ENCODE data around the gene SMTNL1. TPM values are rescaled to one million over a fixed set of nuclear protein-coding genes. Genes with fewer than 3 reads are reported as not detected.

SMTNL1 gene
- total RNA-seq, 1 donor: not detected

DNA sequence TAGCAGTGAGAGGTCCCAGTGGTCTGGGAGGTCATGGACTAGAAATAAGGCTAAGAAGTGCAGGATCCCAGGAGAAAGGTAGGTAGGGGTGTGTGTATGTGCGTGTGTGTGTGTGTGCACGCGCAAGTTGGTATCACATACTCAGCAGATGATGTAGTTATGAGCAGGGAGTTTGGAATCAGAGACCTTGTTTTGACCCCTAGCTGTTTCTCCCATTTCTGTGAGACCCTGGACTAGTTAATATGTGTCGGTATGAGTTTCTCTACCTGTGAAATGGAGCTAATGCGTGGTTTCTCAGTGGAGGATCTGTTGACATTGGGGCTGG lies 61.4 kb downstream of the SMTNL1 start:
- TF ChIP-seq, protein P1, sequence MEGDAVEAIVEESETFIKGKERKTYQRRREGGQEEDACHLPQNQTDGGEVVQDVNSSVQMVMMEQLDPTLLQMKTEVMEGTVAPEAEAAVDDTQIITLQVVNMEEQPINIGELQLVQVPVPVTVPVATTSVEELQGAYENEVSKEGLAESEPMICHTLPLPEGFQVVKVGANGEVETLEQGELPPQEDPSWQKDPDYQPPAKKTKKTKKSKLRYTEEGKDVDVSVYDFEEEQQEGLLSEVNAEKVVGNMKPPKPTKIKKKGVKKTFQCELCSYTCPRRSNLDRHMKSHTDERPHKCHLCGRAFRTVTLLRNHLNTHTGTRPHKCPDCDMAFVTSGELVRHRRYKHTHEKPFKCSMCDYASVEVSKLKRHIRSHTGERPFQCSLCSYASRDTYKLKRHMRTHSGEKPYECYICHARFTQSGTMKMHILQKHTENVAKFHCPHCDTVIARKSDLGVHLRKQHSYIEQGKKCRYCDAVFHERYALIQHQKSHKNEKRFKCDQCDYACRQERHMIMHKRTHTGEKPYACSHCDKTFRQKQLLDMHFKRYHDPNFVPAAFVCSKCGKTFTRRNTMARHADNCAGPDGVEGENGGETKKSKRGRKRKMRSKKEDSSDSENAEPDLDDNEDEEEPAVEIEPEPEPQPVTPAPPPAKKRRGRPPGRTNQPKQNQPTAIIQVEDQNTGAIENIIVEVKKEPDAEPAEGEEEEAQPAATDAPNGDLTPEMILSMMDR (IDR thresholded peaks at IDR 0.05; ENCODE audit: insufficient read depth, low read depth, low read length): no peak

DNA sequence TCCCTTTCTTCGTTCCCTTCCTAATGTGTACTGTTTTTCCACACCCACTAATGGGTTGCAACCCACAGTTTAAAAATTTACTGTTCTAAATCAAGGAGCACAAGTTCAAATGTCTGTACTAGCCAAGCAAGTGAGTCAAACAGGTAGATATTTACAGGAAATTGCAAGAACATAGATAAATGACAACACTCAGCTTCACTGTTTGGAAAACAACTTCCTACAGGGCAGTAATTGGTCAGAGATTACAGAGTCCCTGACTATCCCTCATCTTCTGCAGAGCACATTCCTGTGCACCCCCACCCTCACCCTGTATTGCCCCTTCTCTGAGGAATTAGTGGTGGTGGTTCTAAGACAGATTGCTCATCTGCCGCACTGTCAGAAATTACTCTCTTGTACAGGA lies 62.0 kb downstream of the SMTNL1 start:
- H3K4me3 ChIP-seq (ENCODE audit: low read depth, low read length): peak overlapping the region; percentile 61
- TF ChIP-seq, protein P1 (IDR thresholded peaks at IDR 0.05; ENCODE audit: insufficient read depth, low read depth, low read length): no peak
- DNase-seq (ENCODE audit: low read depth): peak; percentile 19

More for the DNA sequence above, 61.4 kb downstream of the SMTNL1 start:
- DNase-seq (ENCODE audit: low read depth): peak; percentile 36
- H3K4me3 ChIP-seq (ENCODE audit: low read depth, low read length): peak overlapping the region; percentile 61

Small RNA genes within 50 kb of the gene (small RNA-seq; reads per million reads assigned to genes)
- not detected for gene RN7SL605P

Other genes starting within 250 kb of the SMTNL1 start
- 69.5 and 70.5 TPM in 2 replicates for gene TNKS1BP1, start 212.6 kb upstream of the SMTNL1 start, total RNA-seq
- 61.7 and 67.3 TPM in 2 replicates for gene SSRP1, start 201.7 kb upstream of the SMTNL1 start, total RNA-seq
- not detected in 2 replicates for gene P2RX3, start 199.2 kb upstream of the SMTNL1 start, total RNA-seq
- not detected in 2 replicates for gene PRG3, start 156.4 kb upstream of the SMTNL1 start, total RNA-seq
- gene PRG2, start 146.9 kb upstream of the SMTNL1 start, total RNA-seq: not detected in 2 replicates
- gene SLC43A3, start 110.5 kb upstream of the SMTNL1 start, total RNA-seq: 16.4 and 26.3 TPM in 2 replicates
- not detected in 2 replicates for gene RTN4RL2, start 77.1 kb upstream of the SMTNL1 start, total RNA-seq
- gene SLC43A1, start 21.9 kb upstream of the SMTNL1 start, total RNA-seq: 6.0 and 9.3 TPM in 2 replicates
- 27.7 and 39.3 TPM in 2 replicates for gene TIMM10, start 6.8 kb upstream of the SMTNL1 start, total RNA-seq
- 60.9 and 73.0 TPM in 2 replicates for gene UBE2L6, start 30.1 kb downstream of the SMTNL1 start, total RNA-seq
- gene SERPING1, start 60.1 kb downstream of the SMTNL1 start, total RNA-seq: 10.8 and 21.9 TPM in 2 replicates
- gene YPEL4, start 112.3 kb downstream of the SMTNL1 start, total RNA-seq: 0.43 and 0.64 TPM in 2 replicates
- 16.4 and 19.0 TPM in 2 replicates for gene CLP1, start 120.2 kb downstream of the SMTNL1 start, total RNA-seq
- gene ZDHHC5, start 130.5 kb downstream of the SMTNL1 start, total RNA-seq: 39.0 and 59.6 TPM in 2 replicates
- gene MED19, start 174.6 kb downstream of the SMTNL1 start, total RNA-seq: 11.2 and 14.2 TPM in 2 replicates
- gene TMX2, start 175.0 kb downstream of the SMTNL1 start, total RNA-seq: 62.8 and 79.9 TPM in 2 replicates
- gene SELENOH, start 203.9 kb downstream of the SMTNL1 start, total RNA-seq: 66.9 and 68.9 TPM in 2 replicates
- not detected in 2 replicates for gene BTBD18, start 214.2 kb downstream of the SMTNL1 start, total RNA-seq
- 153 and 199 TPM in 2 replicates for gene CTNND1, start 224.2 kb downstream of the SMTNL1 start, total RNA-seq

Measured in fibroblast of villous mesenchyme (primary cell).